GM20000 (cell line): ENCODE results near the gene MAT2B.

Experiments used
- DNase-seq: peaks from one replicate; pipeline ENCODE4 v3.0.0; 2012; ENCODE audit warnings: low spot score
- CTCF ChIP-seq: IDR thresholded peaks from 2 replicates; pipeline ENCODE4 v1.5.1; 2012; ENCODE audit warnings: mild to moderate bottlenecking, control low read depth; ENCODE audit errors: extremely low read depth, missing control alignments

The MAT2B gene

GRCh38 chr5:163504079-163504931 lies 1.1 kb upstream of the MAT2B start:
- TF ChIP-seq CTCF = no peak
- no peak for DNase-seq

GRCh38 chr5:163505049-163505367 lies 411 bp upstream of the MAT2B start:
- peak; percentile 23 for DNase-seq
- TF ChIP-seq CTCF = no peak

- no peak for TF ChIP-seq CTCF
- DNase-seq = no peak
Measured at GRCh38 chr5:163506095-163506457, 657 bp downstream of the MAT2B start.

- TF ChIP-seq CTCF = no peak
- DNase-seq = no peak
Measured at GRCh38 chr5:163506726-163507125, 1.3 kb downstream of the MAT2B start.

- no peak for TF ChIP-seq CTCF
Measured at GRCh38 chr5:163508753-163509152, 3.3 kb downstream of the MAT2B start.

GRCh38 chr5:163509291-163509951 lies 4.0 kb downstream of the MAT2B start:
- no peak for DNase-seq
- no peak for TF ChIP-seq CTCF

More at GRCh38 chr5:163508753-163509152, 3.3 kb downstream of the MAT2B start:
- no peak for DNase-seq

GRCh38 chr5:163512526-163512925 lies 7.1 kb downstream of the MAT2B start:
- DNase-seq = no peak
- no peak for TF ChIP-seq CTCF
